ENCODE measurements around the gene CACNA2D2. TPM values are rescaled to one million over a fixed set of nuclear protein-coding genes. Genes with fewer than 3 reads are reported as not detected.

The CACNA2D2 gene
- total RNA-seq, 1 donor from 2014 or later = 0.40 TPM

GRCh38 chr3:50539356-50540286 is 36.2 kb upstream of the CACNA2D2 start:
- no peak for TF ChIP-seq CTCF (IDR thresholded peaks at IDR 0.05)
- Mint-ChIP-seq H3K4me3 (ENCODE audit: unreplicated experiment) (no peak overlapping the region), H3K36me3 (ENCODE audit: low read depth) (no peaks in the 10 kb centered on the region), H3K27ac (ENCODE audit: unreplicated experiment) (no peak overlapping the region), H3K27me3 (ENCODE audit: low read depth) (peaks cover 43% of the 10 kb centered on the region), H3K9me3 (ENCODE audit: low read depth) (no peaks in the 10 kb centered on the region), H3K4me1 (ENCODE audit: low read depth) (no peaks in the 10 kb centered on the region)
- no peak for DNase-seq (ENCODE audit: low spot score)

GRCh38 chr3:50537421-50538129 is 34.1 kb upstream of the CACNA2D2 start:
- Mint-ChIP-seq H3K27ac (ENCODE audit: unreplicated experiment) (no peak overlapping the region), H3K27me3 (ENCODE audit: low read depth) (peaks cover 51% of the 10 kb centered on the region), H3K4me3 (ENCODE audit: unreplicated experiment) (no peak overlapping the region), H3K4me1 (ENCODE audit: low read depth) (no peaks in the 10 kb centered on the region), H3K36me3 (ENCODE audit: low read depth) (no peaks in the 10 kb centered on the region), H3K9me3 (ENCODE audit: low read depth) (no peaks in the 10 kb centered on the region)
- no peak for TF ChIP-seq CTCF (IDR thresholded peaks at IDR 0.05)
- DNase-seq (ENCODE audit: low spot score) = no peak

- Mint-ChIP-seq H3K36me3 (ENCODE audit: low read depth) (no peaks in the 10 kb centered on the region), H3K4me1 (ENCODE audit: low read depth) (peaks cover 8% of the 10 kb centered on the region), H3K27me3 (ENCODE audit: low read depth) (peaks cover 53% of the 10 kb centered on the region), H3K27ac (ENCODE audit: unreplicated experiment) (no peak overlapping the region), H3K4me3 (ENCODE audit: unreplicated experiment) (no peak overlapping the region), H3K9me3 (ENCODE audit: low read depth) (no peaks in the 10 kb centered on the region)
- no peak for DNase-seq (ENCODE audit: low spot score)
- TF ChIP-seq CTCF (IDR thresholded peaks at IDR 0.05) = no peak
These were observed 33.2 kb upstream of the CACNA2D2 start for GRCh38 chr3:50536471-50537180.

- no peak overlapping the region for H3K4me3 Mint-ChIP-seq (ENCODE audit: unreplicated experiment)
- no peak overlapping the region for H3K27ac Mint-ChIP-seq (ENCODE audit: unreplicated experiment)
- H3K27me3 Mint-ChIP-seq (ENCODE audit: low read depth) = peaks cover 47% of the 10 kb centered on the region
- TF ChIP-seq CTCF (IDR thresholded peaks at IDR 0.05) = no peak
- H3K4me1 Mint-ChIP-seq (ENCODE audit: low read depth) = peaks cover 8% of the 10 kb centered on the region
- no peak for DNase-seq (ENCODE audit: low spot score)
- H3K9me3 Mint-ChIP-seq (ENCODE audit: low read depth) = no peaks in the 10 kb centered on the region
- no peaks in the 10 kb centered on the region for H3K36me3 Mint-ChIP-seq (ENCODE audit: low read depth)
These were observed 31.4 kb upstream of the CACNA2D2 start for GRCh38 chr3:50534681-50535330.

Data from chondrocyte (in vitro differentiated cells).